ENCODE results near the gene IFI27L2.

The IFI27L2 gene

DNA sequence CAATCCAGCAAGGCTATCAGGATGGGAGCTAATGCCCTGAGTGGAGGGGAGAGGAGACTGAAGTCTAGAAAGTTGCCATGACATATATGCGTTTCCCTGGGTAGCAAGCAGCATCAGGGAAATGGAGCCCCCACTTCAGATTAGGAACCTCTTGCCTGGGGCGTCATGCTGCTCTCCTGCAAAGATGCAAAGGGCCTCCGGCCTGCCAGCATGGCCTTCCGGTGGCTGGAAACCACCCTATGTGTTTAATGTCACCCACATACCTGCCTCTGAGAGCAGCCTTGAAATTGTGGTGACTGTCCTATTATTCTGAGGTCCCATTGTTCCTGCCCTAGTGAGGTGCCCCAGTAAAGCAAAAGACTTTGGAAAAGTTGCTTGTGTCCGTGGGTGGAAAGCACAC is 10.0 kb upstream of the IFI27L2 start:
- TF ChIP-seq POLR2AphosphoS5 (IDR thresholded peaks at IDR 0.05; ENCODE audit: low read depth) (no peak), GABPA (IDR thresholded peaks at IDR 0.05; ENCODE audit: low read depth) (no peak), SPI1 (IDR thresholded peaks at IDR 0.05; ENCODE audit: borderline replicate concordance, low read depth) (no peak)
- TF ChIP-seq, protein P1, sequence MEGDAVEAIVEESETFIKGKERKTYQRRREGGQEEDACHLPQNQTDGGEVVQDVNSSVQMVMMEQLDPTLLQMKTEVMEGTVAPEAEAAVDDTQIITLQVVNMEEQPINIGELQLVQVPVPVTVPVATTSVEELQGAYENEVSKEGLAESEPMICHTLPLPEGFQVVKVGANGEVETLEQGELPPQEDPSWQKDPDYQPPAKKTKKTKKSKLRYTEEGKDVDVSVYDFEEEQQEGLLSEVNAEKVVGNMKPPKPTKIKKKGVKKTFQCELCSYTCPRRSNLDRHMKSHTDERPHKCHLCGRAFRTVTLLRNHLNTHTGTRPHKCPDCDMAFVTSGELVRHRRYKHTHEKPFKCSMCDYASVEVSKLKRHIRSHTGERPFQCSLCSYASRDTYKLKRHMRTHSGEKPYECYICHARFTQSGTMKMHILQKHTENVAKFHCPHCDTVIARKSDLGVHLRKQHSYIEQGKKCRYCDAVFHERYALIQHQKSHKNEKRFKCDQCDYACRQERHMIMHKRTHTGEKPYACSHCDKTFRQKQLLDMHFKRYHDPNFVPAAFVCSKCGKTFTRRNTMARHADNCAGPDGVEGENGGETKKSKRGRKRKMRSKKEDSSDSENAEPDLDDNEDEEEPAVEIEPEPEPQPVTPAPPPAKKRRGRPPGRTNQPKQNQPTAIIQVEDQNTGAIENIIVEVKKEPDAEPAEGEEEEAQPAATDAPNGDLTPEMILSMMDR (IDR thresholded peaks at IDR 0.05; ENCODE audit: insufficient read depth, low read length): no peak
- TF ChIP-seq, protein P2, sequence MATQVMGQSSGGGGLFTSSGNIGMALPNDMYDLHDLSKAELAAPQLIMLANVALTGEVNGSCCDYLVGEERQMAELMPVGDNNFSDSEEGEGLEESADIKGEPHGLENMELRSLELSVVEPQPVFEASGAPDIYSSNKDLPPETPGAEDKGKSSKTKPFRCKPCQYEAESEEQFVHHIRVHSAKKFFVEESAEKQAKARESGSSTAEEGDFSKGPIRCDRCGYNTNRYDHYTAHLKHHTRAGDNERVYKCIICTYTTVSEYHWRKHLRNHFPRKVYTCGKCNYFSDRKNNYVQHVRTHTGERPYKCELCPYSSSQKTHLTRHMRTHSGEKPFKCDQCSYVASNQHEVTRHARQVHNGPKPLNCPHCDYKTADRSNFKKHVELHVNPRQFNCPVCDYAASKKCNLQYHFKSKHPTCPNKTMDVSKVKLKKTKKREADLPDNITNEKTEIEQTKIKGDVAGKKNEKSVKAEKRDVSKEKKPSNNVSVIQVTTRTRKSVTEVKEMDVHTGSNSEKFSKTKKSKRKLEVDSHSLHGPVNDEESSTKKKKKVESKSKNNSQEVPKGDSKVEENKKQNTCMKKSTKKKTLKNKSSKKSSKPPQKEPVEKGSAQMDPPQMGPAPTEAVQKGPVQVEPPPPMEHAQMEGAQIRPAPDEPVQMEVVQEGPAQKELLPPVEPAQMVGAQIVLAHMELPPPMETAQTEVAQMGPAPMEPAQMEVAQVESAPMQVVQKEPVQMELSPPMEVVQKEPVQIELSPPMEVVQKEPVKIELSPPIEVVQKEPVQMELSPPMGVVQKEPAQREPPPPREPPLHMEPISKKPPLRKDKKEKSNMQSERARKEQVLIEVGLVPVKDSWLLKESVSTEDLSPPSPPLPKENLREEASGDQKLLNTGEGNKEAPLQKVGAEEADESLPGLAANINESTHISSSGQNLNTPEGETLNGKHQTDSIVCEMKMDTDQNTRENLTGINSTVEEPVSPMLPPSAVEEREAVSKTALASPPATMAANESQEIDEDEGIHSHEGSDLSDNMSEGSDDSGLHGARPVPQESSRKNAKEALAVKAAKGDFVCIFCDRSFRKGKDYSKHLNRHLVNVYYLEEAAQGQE (IDR thresholded peaks at IDR 0.05; ENCODE audit: insufficient replicate concordance, low read depth): no peak
- no peak for DNase-seq (ENCODE audit: low read depth in 1 of 2, low spot score in 1 of 2)
- Histone ChIP-seq H3K27me3 (ENCODE audit: insufficient read depth, poor library complexity, severe bottlenecking) (peaks cover 3% of the 10 kb centered on the region), H3K27ac (replicated peaks) (no peak overlapping the region), H3K4me3 (replicated peaks; ENCODE audit: insufficient read depth, low read length) (no peak overlapping the region)

DNA sequence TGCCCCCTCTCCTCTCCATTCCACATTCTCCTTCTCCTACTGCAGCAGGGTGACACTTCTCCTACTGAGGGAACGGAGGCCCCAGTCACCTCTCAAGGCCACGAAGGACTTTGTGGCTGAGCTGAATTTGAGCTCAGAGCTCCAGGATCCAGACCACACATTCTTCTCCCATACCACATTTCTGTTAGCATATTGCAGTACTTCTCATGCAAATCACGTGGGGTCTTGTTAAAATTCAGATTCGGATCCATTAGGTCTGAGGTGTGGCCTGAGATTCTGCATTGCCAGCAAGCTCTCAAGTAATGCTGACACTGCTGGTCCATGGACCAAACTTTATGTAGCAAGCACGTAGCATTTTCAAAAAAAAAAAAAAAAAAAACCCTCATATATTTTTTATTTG is 9.6 kb upstream of the IFI27L2 start:
- no peak for TF ChIP-seq POLR2AphosphoS5 (IDR thresholded peaks at IDR 0.05; ENCODE audit: low read depth)
- TF ChIP-seq, protein P1 (IDR thresholded peaks at IDR 0.05; ENCODE audit: insufficient read depth, low read length): no peak
- Histone ChIP-seq H3K27me3 (ENCODE audit: insufficient read depth, poor library complexity, severe bottlenecking) (peaks cover 3% of the 10 kb centered on the region), H3K27ac (replicated peaks) (no peak overlapping the region), H3K4me3 (replicated peaks; ENCODE audit: insufficient read depth, low read length) (no peak overlapping the region)
- DNase-seq (ENCODE audit: low read depth in 1 of 2, low spot score in 1 of 2): no peak

DNA sequence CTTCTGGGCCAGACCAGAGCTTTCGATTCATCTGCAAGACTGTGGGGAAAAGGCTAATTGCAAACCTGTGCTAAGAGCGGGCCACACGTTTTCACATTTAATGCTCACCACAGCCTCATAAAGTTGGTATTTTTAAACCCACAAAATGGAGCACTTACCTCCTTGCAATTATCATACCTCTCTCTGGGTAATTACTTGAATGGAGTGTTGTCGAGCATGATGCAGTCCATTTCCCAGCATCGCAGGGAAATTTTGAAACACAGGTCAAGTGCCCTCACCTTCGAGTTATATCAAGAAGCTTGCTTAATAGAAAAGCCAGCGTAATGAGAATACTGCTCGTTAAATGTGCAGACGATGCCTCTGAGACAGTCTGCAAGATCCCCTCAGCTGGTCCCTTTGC is 8.8 kb upstream of the IFI27L2 start:
- no peak for DNase-seq (ENCODE audit: low read depth in 1 of 2, low spot score in 1 of 2)
- H3K27ac ChIP-seq (replicated peaks): no peak overlapping the region
- peaks cover 3% of the 10 kb centered on the region for H3K27me3 ChIP-seq (ENCODE audit: insufficient read depth, poor library complexity, severe bottlenecking)

DNA sequence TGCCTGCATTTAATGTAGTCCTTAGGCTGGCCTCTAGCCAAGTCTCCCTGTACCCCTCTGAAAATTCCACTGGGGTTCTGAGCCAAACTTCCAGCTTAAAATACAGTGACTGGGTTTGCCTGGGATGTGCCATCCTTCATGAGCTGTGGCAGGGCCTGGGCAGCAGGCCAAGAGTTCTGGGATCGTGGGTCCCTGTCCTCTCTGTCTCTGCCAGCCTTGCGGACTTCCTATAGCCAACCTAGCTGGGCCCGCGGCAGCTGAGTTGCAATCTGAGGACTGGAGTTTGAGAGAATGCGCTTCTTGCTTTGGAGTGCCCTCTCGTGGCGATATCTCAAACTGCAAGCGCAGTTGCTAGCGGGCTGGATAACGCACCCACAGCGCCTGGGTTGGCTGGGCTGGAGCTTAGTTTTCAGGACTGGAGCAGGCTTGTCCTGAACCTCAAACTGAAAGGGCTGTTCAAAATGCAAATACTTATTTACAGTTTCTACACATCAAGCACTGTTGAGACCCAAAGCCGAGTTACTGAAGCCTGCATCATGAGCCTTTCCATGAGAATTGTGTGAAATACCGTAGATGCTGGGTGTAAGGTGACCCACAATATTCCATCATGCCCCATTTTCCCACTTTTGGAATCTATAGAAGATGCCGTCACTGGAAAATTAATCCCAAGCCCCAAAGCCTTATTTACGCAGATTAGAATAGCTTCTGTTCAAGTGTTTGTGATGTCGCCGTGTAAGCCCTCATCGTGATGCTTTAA is 7.3 kb upstream of the IFI27L2 start:
- peak; percentile 62 to 82 for DNase-seq (ENCODE audit: low read depth in 1 of 2, low spot score in 1 of 2)
- Histone ChIP-seq H3K27ac (replicated peaks) (no peak overlapping the region), H3K4me3 (replicated peaks; ENCODE audit: insufficient read depth, low read length) (no peak overlapping the region), H3K27me3 (ENCODE audit: insufficient read depth, poor library complexity, severe bottlenecking) (peaks cover 3% of the 10 kb centered on the region)
- TF ChIP-seq, protein P2 (IDR thresholded peaks at IDR 0.05; ENCODE audit: insufficient replicate concordance, low read depth): no peak
- TF ChIP-seq, protein P1 (IDR thresholded peaks at IDR 0.05; ENCODE audit: insufficient read depth, low read length): peak; percentile 94
- TF ChIP-seq GABPA (IDR thresholded peaks at IDR 0.05; ENCODE audit: low read depth): no peak

More for the DNA sequence above, 8.8 kb upstream of the IFI27L2 start:
- H3K4me3 ChIP-seq (replicated peaks; ENCODE audit: insufficient read depth, low read length): no peak overlapping the region
- no peak for TF ChIP-seq SPI1 (IDR thresholded peaks at IDR 0.05; ENCODE audit: borderline replicate concordance, low read depth)
- TF ChIP-seq, protein P1 (IDR thresholded peaks at IDR 0.05; ENCODE audit: insufficient read depth, low read length): no peak
- TF ChIP-seq GABPA (IDR thresholded peaks at IDR 0.05; ENCODE audit: low read depth): no peak

All from HL-60 (cell line).